Tongue (tissue), 2 donors: ENCODE measurements around the gene RSRC1. TPM values are rescaled to one million over a fixed set of nuclear protein-coding genes. Genes with fewer than 3 reads are reported as not detected.

ENCODE experiments used
- DNase-seq: peaks from one replicate; pipeline ENCODE4 v3.0.0-alpha.2; 2015
- total RNA-seq: library from RNA; depleted of rRNA; stranded (reverse); fragments of >200 nt; gene quantifications from one replicate; pipeline ENCODE4 v1.2.3, GENCODE V29; 2014

The RSRC1 gene
- total RNA-seq, 1 donor from 2014 or later, result 62.7 TPM

GRCh38 chr3:158233791-158234190 lies 123.9 kb downstream of the RSRC1 start:
- DNase-seq, result no peak

- no peak for DNase-seq
These were observed 134.4 kb downstream of the RSRC1 start for GRCh38 chr3:158244274-158244673.

GRCh38 chr3:158247288-158247687 lies 137.4 kb downstream of the RSRC1 start:
- DNase-seq, result no peak

GRCh38 chr3:158248261-158248660 lies 138.4 kb downstream of the RSRC1 start:
- DNase-seq, result no peak

GRCh38 chr3:158249183-158249582 lies 139.3 kb downstream of the RSRC1 start:
- DNase-seq, result no peak

- DNase-seq, result no peak
These were observed 148.7 kb downstream of the RSRC1 start for GRCh38 chr3:158258619-158259018.

- DNase-seq, result peak; percentile 11
These were observed 150.5 kb downstream of the RSRC1 start for GRCh38 chr3:158260392-158260791.

GRCh38 chr3:158261371-158261991 lies 151.6 kb downstream of the RSRC1 start:
- DNase-seq, result no peak

GRCh38 chr3:158264894-158265293 lies 155.0 kb downstream of the RSRC1 start:
- no peak for DNase-seq

GRCh38 chr3:158267015-158267414 lies 157.1 kb downstream of the RSRC1 start:
- DNase-seq, result no peak

- no peak for DNase-seq
These were observed 160.1 kb downstream of the RSRC1 start for GRCh38 chr3:158269942-158270341.

GRCh38 chr3:158272081-158272480 lies 162.2 kb downstream of the RSRC1 start:
- no peak for DNase-seq

- DNase-seq, result no peak
These were observed 163.8 kb downstream of the RSRC1 start for GRCh38 chr3:158273656-158274055.

- DNase-seq, result no peak
These were observed 168.3 kb downstream of the RSRC1 start for GRCh38 chr3:158278187-158278586.

- DNase-seq, result no peak
These were observed 169.7 kb downstream of the RSRC1 start for GRCh38 chr3:158279609-158280008.

GRCh38 chr3:158295771-158296170 lies 185.9 kb downstream of the RSRC1 start:
- no peak for DNase-seq

GRCh38 chr3:158297940-158298339 lies 188.1 kb downstream of the RSRC1 start:
- DNase-seq, result no peak

GRCh38 chr3:158308236-158308928 lies 198.5 kb downstream of the RSRC1 start:
- no peak for DNase-seq

GRCh38 chr3:158312560-158313141 lies 202.8 kb downstream of the RSRC1 start:
- no peak for DNase-seq

GRCh38 chr3:158313338-158313927 lies 203.5 kb downstream of the RSRC1 start:
- peak; percentile 55 for DNase-seq

- no peak for DNase-seq
These were observed 204.8 kb downstream of the RSRC1 start for GRCh38 chr3:158314426-158315357.
